Activated CD8-positive, alpha-beta memory T cell treated with anti-CD3 and anti-CD28 coated beads for 24 hours (primary cell): Measurements from ENCODE around the gene KCNA10.
A peak's percentile ranks its signal among the peaks of the same experiment; 100 is the strongest.

ENCODE experiments used
- DNase-seq: peaks from one replicate; pipeline ENCODE4 v3.0.0-alpha.2; 2020

The KCNA10 gene

DNA sequence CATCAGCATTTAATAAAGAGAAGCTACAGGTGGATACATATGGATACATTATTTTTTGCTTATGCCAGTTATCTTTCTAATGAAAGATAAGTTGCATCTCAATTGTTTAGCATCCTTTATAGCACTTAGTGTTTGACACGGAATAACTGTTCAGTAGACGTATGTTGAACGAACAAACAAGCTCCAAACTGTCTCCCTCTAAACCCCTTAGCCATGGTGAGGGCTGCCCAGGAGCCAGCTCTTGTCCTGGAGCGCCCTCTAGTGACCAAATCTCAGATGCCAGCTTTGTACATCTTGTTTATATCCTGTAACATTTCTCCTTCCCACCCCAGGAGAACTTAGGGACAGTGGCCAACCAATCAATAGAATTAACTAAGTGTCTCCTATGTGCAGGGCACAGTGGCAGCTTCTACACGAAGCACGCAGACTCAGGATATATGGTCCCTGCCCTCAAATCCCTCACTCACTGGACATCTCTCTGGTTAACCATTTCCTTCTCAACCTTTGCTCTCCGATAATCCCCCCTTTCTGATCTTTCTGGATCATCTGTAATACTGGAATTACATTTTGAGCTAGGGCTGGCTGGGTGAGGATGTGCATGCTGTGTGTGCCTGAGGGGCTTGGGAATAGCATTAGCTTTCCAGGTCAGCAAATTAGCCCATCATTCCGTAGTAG lies 22.9 kb downstream of the KCNA10 start:
- DNase-seq, result peak; percentile 88

DNA sequence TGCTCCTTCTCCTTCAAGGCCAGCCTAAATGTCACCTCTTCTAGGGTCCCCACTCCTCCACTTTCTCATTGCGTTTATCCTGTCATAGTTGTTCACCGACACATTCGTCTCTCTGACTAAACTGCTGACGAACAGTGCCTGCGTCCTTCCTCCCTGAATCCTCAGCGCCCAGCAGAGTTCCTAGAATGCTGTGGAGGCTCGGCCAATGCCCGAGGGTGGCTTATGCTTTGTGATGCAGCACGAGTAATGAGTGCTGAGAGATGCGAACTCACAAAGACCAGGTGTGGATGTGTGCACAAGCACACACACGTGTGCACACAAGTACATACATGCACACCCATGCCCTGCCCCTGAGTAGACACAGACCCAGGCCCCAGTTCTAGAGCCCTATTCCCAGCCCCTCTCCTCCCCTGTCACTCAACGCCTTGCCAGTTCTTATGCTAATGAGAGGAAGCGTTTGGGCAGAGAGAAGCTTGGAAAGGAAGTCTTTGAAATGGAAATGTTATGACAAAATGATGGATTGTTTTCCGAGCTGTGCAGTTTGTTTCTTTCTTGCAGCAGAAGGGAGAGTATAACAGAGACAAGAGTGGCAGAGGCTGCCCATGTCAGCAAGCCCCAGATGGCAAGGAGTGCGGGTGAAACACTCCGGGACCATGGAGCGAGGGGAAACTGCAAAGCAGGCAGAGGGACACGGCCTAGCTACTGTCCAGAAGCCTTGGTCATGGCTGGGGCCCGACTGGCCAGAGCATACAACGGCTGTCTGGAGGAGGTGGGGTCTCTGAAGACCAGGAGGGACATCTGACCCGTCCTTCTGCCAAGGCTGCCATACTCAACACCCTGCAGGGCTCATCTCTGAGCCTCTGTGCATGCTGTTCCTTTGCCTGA lies 24.2 kb downstream of the KCNA10 start:
- DNase-seq, result no peak

DNA sequence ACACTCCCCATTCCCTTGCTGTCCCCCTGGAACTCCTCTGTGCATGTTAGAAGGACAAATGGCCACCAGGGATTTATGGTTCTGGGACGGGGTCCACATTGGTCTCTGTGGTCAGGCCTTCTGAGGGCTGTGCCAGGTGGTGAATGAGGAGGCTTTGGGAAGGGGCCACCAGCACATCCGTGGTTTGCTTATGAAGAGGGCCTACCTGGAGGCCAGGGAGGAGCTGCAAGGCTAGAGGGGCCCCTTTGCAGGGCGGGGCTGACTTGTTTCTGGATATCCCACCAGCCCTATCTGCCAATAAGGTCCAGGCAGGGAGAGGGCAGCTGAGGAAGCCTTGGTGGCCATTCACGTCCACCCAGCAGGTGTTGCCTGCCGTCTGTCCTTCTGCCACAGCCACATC lies 24.9 kb downstream of the KCNA10 start:
- no peak for DNase-seq

DNA sequence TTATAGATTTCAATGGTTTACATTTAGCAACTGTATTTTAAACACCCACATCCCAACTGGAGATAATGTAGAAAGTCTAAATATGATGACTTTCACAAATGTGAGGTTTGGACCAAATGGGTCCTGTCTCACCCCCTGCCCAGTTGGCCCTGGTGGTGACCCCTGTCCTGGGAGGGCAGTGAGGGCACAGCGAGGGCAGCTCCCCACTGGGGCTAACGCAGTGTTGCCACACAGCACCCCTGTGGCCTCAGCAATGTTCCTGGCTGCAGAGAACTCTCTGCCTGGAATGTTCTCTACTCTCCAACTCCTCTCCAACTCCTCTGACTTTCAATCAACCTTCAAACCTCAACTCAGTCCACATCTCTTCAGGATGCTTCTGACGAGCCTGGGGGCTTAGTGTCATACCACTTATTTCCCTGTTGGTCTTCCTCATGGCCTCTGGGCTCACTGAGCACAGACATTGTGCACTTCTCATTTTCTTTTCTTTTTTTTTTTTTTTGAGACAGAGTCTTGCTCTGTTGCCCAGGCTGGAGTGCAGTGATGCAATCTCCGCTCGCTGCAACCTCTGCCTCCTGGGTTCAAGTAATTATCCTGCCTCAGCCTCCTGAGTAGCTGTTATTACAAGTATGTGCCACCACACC lies 25.8 kb downstream of the KCNA10 start:
- no peak for DNase-seq

DNA sequence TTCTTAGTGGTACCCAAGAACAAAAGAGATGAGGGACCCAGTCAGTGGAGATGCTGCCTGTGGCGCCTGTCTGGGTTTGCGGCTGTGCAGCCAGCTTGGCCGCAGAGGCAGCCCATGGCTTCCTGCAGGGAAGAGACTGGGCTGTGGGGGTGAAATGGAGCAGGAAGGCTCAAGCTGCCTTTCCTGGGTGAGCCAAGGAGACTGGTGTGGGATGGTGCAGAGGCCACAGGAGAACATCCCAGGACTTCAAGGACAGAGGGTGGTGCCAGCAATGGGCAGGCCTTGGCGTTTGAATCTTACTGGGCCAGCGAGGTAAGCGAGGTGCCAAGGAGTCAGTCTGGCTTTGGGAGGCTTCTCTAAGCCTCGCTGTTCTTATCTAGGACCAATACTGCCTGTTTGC lies 26.4 kb downstream of the KCNA10 start:
- DNase-seq, result no peak

DNA sequence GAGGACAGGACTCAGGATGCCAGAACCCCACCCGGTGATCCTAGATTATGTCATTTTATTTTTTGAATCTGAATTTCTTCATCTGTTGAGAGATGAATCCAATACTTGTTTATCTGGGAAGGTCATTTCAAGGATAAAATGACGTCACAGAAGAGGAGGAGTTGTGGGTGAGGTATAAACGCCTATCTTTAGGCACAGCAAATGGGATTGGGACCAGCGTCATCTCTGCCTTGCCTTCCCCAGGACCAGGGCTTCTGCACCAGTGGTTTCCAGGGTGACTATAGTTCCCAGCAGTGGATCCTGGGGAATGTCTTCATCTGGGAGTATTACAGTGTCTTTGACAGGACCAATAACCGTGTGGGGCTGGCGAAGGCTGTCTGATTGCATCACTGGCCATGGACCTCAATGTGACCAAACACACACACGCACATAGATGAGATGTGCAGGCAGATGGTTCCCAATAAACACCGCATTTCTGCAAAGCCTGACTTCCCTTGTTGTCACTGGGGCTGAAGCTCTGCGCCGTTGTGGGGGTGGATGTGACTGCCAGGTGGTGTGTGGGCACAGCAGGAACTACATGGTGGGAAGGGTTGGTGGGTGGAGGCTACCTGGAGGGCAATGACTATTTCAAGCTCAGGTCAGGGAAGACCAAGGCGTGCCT lies 28.1 kb downstream of the KCNA10 start:
- DNase-seq, result no peak

DNA sequence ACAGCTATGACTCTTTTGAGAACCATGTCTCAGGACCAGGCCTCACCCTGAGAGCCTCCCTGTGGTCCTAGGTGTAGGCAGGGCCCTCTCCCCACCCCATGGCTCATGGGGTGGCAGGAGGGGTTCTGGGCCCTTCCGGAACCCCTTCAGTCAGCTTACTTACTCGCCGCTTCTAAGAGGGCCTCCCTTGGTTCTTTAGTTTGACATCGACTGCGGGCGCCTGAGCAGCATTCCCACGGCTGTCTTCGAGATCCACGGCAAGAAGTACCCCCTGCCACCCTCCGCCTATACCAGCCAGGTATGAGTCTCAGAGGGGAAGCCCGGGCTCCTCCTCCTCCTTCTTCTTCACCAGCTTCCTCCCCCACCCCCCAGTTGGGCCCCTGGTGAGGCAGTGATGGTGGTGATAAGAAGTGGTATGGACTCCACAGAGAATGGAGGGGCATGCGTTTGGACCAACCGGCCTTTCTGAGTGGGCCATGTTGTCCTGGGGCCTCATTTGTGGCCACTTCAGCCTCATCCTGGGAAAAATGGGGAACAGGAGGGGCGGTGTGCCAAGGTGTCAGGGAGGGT lies 28.9 kb downstream of the KCNA10 start:
- DNase-seq, result no peak

DNA sequence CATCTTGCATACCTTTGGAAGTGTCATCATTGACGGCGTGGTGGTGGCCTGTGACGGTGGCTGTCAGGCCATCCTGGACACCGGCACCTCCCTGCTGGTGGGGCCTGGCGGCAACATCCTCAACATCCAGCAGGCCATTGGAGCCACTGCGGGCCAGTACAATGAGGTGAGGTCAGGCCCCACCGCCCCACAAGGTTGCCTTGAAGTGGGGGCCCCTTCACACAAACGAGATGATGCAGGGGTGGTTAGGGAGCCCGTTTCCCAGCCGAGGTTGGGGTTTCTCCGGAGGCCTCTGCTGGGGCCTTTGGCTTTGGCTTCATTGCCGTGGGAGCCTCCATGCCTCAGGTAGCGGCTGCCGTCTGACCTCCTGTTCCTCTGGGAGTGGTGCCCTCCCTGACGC lies 29.6 kb downstream of the KCNA10 start:
- no peak for DNase-seq

DNA sequence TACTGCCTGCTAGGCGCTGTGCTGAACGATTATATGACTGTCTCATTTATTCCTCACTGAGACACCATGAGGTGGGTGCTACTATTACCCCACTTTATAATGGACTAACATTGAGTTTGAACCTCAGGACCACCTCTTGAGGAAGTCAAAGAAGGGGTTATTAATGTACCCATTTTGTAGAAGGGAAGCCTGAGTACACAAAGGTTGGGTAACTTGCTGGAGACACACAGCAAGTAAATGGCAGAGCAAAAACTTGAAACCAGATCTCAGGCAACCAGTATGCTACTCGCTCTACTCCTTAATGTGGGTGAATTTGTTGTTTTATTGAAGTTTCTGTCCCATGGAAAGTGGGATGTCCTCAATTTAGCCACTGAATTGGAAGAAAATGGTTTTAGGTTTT lies 30.1 kb downstream of the KCNA10 start:
- DNase-seq, result no peak

DNA sequence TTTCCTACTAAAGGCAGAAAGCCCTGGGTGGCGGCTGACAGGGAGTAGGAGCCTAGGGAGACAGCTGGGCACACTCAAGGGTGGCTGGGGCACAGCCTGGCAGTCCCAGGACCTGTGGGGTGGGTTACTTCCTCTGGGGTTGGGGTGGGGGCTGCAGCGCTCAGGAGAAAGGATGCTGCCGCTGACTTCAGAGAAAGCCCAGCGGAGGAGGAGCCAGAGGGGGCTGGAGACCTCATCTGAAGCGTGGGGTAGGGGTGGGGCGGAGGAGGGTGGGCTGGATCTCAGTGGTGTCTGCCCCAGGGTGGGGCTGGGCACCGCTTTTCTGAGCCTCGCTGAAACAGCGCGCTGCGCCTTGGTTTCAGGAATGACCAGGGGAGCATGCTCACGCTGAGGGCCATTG lies 30.8 kb downstream of the KCNA10 start:
- no peak for DNase-seq

DNA sequence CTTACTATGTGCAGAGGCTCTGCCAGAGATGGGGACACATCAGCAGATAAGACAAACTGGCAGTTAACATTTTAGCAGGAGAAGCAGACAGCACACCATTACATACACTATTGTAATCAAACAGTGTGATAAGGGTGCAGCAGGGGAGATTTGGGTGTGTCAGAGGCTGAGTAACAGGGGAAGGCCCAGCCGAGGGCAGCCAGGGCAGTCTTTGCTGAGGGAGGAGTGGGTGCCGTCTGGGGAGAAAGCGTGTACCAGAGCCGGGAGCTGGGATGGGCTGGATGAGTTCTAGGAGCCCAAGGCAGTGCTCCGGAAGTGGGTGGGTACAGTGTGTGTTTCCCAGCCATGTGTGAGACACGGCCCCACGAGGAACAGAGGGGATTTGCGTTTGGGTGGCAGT lies 31.2 kb downstream of the KCNA10 start:
- no peak for DNase-seq

DNA sequence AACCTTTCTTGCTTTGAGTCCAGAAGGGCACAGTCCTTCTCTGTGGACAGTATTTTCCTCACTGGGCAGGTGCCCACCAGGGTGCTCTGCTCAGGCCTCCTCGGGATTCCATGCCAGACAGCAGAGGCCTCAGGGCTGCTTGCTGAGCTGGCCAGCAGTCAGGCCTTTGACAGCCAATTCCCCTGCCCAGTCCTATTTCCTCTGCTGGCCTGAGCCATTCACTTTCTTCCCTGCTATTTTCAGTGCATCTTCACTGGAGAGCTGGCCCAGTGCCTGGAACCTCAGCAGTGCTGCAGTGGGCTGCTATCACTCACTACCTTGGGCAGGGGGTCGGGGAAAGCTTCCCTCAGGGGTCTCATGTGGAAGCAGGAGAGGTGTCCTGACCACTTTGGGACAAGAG lies 33.2 kb downstream of the KCNA10 start:
- DNase-seq, result no peak

DNA sequence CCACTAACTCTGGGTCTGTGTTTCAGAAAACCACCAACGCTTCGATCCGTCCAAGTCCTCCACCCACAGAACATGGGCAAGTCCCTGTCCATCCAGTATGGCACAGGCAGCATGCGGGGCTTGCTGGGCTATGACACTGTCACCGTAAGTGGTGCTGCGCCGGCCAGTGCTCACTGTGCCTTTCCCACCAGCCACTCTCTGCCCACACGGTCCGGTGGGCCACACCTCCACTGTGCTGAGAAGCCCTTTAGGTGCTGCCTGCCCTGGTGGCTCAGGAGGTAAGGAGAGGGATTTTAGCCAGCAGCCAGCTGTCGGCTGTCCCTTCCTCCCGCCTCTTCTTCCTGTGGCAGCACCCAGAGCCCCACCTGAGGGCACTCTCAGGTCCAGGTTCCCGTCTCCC lies 34.2 kb downstream of the KCNA10 start:
- DNase-seq, result no peak

DNA sequence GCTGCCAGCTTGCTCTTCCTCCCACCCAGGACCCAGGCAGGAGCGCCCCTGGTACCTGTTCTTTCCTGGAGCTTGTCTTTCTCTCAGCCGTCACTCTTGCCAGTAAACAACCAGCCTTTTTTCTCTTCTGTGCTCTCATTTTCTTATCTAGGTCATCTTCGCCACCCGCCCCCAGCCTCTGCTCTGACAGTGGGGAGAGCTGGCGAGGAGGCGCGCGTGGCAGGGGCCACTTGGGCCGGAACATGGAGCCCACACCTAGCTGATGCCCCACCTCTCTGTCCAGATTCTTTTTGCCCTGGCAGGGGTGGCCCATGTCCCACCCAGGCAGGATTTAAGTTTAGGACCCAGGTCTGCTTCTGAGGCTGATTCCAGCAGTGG lies 35.7 kb downstream of the KCNA10 start:
- DNase-seq, result no peak

DNA sequence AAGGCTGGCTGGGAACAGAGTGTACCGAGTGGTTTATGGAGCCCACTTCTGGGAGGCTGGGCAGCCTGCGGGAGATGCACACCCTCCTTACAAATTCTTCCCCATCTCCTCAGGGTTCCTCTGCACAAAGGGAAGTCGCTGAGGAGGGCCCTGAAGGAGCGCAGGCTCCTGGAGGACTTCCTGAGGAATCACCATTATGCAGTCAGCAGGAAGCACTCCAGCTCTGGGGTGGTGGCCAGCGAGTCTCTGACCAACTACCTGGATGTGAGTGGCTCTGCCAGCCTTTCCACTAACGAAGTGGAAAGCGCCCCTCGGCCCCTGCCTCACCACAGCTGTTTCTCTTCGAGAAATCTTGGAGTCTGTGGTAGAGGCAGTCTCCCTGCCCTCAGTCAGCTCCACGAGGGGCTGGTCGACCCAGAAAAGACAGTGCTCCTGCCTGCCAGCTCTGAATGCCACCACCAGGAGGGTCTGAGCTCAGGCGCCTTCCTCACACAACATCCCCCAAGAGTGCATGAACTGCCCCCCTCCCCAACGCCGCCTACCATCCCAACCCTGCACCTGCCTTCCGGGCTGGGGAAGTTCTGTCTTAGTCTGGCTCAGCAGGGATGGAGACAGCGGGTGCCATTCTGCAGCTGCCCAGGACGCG lies 36.2 kb downstream of the KCNA10 start:
- no peak for DNase-seq

DNA sequence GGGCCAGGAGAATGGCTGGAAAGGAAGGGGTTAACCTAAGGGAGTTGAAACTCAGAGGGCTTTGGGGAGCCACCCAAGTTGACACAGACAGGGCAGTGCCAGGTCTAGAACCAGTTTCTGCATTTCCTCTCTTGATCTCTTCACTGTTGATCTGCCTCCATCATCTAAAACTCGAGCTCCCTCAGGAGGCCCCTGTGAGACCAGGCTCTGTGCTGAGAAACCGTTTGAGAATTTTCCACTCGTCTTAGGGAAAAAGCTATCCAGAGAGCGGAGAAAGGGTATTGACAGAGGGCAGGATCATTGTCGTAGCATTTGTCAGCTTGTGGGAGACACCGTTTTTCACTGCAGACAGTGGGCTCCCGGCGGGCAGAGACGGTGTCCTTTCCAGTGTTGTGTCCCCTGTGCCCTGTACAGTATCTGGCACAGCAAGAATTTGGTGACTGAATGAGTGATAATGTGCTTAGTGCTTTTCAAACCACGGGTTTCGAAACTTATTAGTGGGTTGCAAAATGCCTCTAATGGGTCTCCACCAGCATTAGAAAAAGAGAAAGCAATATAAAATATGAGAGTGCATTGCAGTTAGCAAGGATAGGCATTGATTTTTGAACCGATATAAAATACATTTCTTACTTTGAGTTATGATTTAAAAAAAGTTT lies 36.9 kb downstream of the KCNA10 start:
- no peak for DNase-seq

DNA sequence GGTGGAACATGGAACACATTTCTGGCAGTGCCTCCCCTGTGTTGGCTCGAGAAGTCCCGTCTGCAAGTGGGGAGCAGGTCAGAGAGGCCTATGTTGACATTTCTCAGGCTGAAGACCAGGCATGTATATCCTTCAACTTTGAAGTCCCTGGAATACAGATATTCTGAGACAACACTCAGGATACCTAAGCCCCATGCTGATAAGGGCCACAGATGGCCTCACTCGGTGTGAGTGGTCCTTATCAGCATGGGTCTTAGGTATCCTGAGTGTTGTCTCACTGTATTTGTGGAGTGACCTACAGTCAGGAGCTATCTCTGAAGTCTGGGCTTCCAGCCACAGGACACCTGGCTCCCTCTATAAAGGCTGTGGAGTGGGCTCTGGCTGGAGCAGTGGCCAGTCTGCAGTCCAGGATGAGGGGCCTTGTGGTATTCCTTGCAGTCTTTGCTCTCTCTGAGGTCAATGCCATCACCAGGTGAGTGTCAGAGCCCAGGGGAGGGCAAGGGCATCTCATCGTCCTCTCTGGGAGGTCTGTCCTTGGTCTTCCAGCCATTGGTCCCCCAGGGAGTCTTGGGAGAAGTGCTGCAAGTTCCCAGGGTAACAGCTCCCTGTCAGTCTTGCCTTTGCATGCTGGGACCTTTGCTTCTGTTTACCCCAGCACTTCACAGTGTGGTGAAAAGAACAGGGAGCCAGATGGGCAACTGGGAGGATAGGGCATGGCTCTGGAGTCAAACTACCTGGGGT lies 38.4 kb downstream of the KCNA10 start:
- DNase-seq, result no peak

DNA sequence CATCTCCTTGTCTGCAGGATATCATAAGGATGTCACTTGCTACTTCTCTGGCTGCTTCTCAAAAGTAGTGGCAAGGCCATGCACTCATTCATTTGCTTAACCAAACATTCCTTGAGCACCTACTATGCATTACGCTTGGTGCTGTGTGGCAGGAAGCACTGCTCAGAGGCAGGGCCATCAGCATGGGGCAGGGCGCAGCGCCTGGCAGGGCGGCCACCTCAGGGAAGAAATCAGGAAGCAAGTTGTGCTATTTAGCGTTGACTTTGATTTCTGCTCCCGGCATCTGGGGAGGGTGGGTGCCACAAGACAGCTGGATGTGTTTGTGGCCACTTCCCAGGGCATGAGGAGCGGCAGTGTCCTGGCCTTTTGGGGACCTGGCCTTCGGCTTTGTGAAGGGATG lies 40.1 kb downstream of the KCNA10 start:
- DNase-seq, result no peak

DNA sequence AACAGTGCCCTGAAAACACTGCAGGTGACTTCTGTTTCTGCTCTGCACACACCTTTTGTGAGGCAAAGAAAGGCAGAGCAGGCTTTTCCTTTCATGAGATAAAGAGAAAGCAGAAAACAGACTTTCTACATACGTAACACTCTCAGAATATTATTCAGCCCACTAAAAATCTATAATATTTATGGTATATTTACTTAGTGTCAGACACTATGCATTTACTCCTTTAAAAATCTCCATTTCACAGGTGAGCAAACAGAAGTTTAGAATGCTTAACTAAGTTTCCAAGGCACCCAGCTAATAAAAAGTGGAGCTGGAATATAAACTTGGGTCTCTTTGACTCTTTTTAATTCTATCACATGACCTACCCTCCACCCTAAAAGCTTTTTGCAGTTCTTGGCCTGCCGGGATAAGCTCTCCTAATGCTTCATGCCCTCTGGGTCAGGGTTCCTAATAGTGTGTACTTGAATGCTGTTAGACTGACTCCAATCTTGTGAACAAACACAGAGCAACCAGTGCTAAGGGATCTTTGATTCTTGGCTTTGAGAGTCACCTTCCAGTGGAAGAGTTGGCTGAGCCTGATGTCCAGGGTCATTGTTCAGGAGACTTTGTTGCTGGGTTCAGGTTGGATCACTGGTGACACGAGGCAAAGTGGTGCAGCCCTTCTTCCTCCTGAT lies 40.9 kb downstream of the KCNA10 start:
- DNase-seq, result no peak

DNA sequence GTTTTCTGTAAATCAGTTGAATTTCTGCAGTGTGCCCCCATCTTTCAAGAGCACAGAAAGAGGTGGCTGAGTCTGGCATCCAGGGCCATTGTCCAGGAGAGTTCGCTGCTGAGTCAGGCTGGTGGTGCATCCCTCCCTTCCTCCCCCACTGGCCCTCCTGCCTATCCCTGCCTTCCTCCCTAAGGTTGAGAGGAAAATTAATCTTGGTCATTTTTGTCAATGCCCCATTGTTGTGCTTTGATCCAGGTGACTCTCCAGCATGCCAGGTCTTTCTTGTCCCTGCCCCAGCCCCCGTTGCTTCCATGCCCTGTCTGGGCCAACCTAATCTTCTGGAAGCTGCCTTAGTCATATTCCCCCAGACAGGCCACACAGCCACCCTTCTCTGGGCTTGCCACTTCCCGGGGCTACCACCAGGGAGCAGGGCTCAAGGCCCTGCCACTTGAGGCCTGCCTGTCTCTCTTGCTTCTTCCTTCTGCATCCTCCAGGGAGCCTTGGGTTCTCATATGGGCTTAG lies 41.5 kb downstream of the KCNA10 start:
- DNase-seq, result no peak

DNA sequence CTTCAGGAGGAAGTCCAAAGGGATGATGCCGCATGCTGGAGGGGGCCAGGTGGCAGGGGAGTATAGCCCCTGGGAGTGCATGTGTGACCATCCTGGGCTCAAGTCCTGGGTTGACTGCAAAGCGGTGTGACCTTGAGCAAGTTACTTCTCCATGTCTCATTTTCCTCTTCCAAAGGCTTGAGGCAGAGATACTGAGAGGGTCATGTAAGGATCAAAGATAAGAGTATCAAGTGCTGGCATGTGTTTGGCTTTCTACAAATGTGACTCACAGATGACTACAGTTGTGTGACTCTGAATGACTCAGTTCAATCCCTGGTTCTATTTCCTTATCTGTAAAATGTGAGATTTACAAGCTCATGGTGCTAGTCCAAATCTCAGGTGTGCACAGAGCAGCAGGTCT lies 41.9 kb downstream of the KCNA10 start:
- no peak for DNase-seq
